HepG2 (cell line): ENCODE results near the gene ORMDL3. TPM values are rescaled to one million over a fixed set of nuclear protein-coding genes. Genes with fewer than 3 reads are reported as not detected.
A peak's percentile ranks its signal among the peaks of the same experiment; 100 is the strongest.

Source experiments
- CBX5 ChIP-seq: sonication (generic); formaldehyde crosslinking; IDR thresholded peaks from 2 replicates; pipeline ENCODE4 v1.4.0; 2020; ENCODE audit warnings: missing genetic modification reagents, borderline replicate concordance
- HDAC6 ChIP-seq: fragments of 200-600 bp; sonication (generic); IDR thresholded peaks from 2 replicates; pipeline ENCODE4 v1.7.0; 2017; ENCODE audit warnings: mild to moderate bottlenecking, antibody characterized with exemption, low read length, low read depth
- HHEX ChIP-seq: IDR thresholded peaks from 2 replicates; pipeline ENCODE4 v1.6.1; 2016; ENCODE audit warnings: control low read depth
- MAFK ChIP-seq, 2 experiments: IDR thresholded peaks in 1 of 2; conservative IDR thresholded peaks in 1 of 2; 2 replicates each; pipeline ENCODE4 v1.6.1; 2011; ENCODE audit warnings: improper control_type of control experiment in 2 of 2, low read length in 2 of 2
- MTA1 ChIP-seq: sonication (generic); formaldehyde crosslinking; IDR thresholded peaks from 2 replicates; pipeline ENCODE4 v1.4.0; 2020; ENCODE audit warnings: missing genetic modification reagents, mild to moderate bottlenecking, borderline replicate concordance
- NRL ChIP-seq: sonication (generic); formaldehyde crosslinking; IDR thresholded peaks from 2 replicates; pipeline ENCODE4 v1.5.0; 2020; ENCODE audit warnings: missing genetic modification reagents, mild to moderate bottlenecking, moderate library complexity, borderline replicate concordance
- SP2 ChIP-seq: sonication (generic); formaldehyde crosslinking; IDR thresholded peaks from 2 replicates; pipeline ENCODE4 v1.5.1; 2020; ENCODE audit warnings: mild to moderate bottlenecking, missing genetic modification reagents
- TAF1 ChIP-seq: sonication (generic); formaldehyde crosslinking; IDR thresholded peaks from 2 replicates; pipeline ENCODE4 v1.4.0; 2020; ENCODE audit warnings: missing genetic modification reagents
- THAP11 ChIP-seq: IDR thresholded peaks from 2 replicates; pipeline ENCODE4 v1.6.1; 2016; ENCODE audit warnings: missing biosample characterization, missing genetic modification reagents
- TMF1 ChIP-seq: sonication (generic); formaldehyde crosslinking; IDR thresholded peaks from 2 replicates; pipeline ENCODE4 v1.8.1; 2022; ENCODE audit warnings: low read depth, missing genetic modification reagents
- ZEB1 ChIP-seq: IDR thresholded peaks from 2 replicates; pipeline ENCODE4 v1.6.1; 2012; ENCODE audit warnings: mild to moderate bottlenecking, low read depth, inconsistent platforms; ENCODE audit not compliant: insufficient replicate concordance
- ZFP36L1 ChIP-seq: sonication (generic); formaldehyde crosslinking; IDR thresholded peaks from 2 replicates; pipeline ENCODE4 v1.8.0; 2022; ENCODE audit warnings: mild to moderate bottlenecking, missing genetic modification reagents, moderate library complexity
- ZFP37 ChIP-seq: sonication (generic); formaldehyde crosslinking; IDR thresholded peaks from 2 replicates; pipeline ENCODE4 v1.4.0; 2020; ENCODE audit warnings: missing genetic modification reagents, borderline replicate concordance
- ZMYM2 ChIP-seq: sonication (generic); formaldehyde crosslinking; IDR thresholded peaks from 2 replicates; pipeline ENCODE4 v1.8.0; 2022; ENCODE audit warnings: mild to moderate bottlenecking, missing genetic modification reagents
- ZNF44 ChIP-seq: sonication (generic); formaldehyde crosslinking; IDR thresholded peaks from 2 replicates; pipeline ENCODE4 v1.5.1; 2020; ENCODE audit warnings: mild to moderate bottlenecking, missing genetic modification reagents
- ZNF674 ChIP-seq: sonication (generic); formaldehyde crosslinking; IDR thresholded peaks from 2 replicates; pipeline ENCODE4 v1.5.0; 2020; ENCODE audit warnings: low read depth, mild to moderate bottlenecking, missing genetic modification reagents
- polyA plus RNA-seq, 8 experiments: library from polyadenylated mRNA; depleted of rRNA in 3 of 8; stranded (reverse) in 7 of 8; unstranded in 1 of 8; fragments of >200 nt; fragmentation: Illumina TruSeq in 4 of 8; extraction: Trizol in 4 of 8; gene quantifications; 2 replicates each; pipeline versions ENCODE4 v1.2.1 to v1.2.3, GENCODE V29; 2011 to 2016; ENCODE audit warnings: low read depth in 4 of 8, missing spikeins in 1 of 8, mixed read lengths in 1 of 8; ENCODE audit not compliant: insufficient read depth in 1 of 8
- total RNA-seq, 5 experiments: library from RNA; depleted of rRNA; stranded (reverse); fragments of >200 nt; fragmentation: Illumina TruSeq; extraction: Trizol; gene quantifications; 2 replicates each; pipeline ENCODE4 v1.2.3, GENCODE V29; 2016; ENCODE audit warnings: low read depth in 1 of 5
- TF ChIP-seq, protein P1 (sequence below): IDR thresholded peaks from 2 replicates; pipeline ENCODE4 v1.6.1; 2016; ENCODE audit warnings: control low read depth
- TF ChIP-seq, protein P2 (sequence below): IDR thresholded peaks from 2 replicates; pipeline ENCODE4 v1.6.1; 2016; ENCODE audit warnings: low read depth
- TF ChIP-seq, protein P3 (sequence below): sonication (generic); formaldehyde crosslinking; conservative IDR thresholded peaks from 2 replicates; pipeline ENCODE4 v1.8.0; 2022; ENCODE audit warnings: low read depth, missing genetic modification reagents
- TF ChIP-seq, protein P4 (sequence below): sonication (generic); IDR thresholded peaks from 2 replicates; pipeline ENCODE4 v1.6.1; 2016; ENCODE audit warnings: low read depth, borderline replicate concordance
- TF ChIP-seq, protein P5 (sequence below): sonication (generic); formaldehyde crosslinking; IDR thresholded peaks from 2 replicates; pipeline ENCODE4 v1.4.0; 2020; ENCODE audit warnings: mild to moderate bottlenecking, missing genetic modification reagents
- TF ChIP-seq, protein P6 (sequence below): sonication (generic); formaldehyde crosslinking; IDR thresholded peaks from 2 replicates; pipeline ENCODE4 v1.4.0; 2020; ENCODE audit warnings: missing genetic modification reagents

ORMDL3 gene
- total and polyA plus RNA-seq, 2 of the 13 experiments (the other 11 are each of a cell fraction or from before 2014, with no cell fraction given), result 181 to 384 TPM

DNA sequence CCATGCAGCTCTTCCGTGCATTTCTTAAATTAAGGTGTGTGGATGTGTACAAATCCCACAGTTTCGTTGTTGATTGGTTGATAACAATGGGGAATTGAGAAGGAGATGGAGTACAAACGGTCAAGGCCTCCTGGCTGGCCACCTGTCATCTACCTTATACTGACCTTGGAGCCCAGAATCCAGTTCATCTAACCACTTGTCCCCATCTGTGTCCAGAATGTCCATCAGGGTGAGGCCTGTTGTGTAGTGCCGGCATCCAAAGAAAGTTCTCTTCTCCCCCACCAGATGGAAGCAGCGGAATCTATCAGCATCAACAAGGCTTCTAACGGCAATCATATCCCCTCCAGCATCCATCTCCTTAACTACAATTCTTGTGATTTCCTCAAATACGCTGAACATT, 10.5 kb downstream of the ORMDL3 start (continued):
- TF ChIP-seq, protein P1, sequence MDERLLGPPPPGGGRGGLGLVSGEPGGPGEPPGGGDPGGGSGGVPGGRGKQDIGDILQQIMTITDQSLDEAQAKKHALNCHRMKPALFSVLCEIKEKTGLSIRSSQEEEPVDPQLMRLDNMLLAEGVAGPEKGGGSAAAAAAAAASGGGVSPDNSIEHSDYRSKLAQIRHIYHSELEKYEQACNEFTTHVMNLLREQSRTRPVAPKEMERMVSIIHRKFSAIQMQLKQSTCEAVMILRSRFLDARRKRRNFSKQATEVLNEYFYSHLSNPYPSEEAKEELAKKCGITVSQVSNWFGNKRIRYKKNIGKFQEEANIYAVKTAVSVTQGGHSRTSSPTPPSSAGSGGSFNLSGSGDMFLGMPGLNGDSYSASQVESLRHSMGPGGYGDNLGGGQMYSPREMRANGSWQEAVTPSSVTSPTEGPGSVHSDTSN, result 0 out of 2 replicates have a peak, but pooled peaks have one; percentile 20
- TF ChIP-seq ZEB1, result peak; percentile 37
- TF ChIP-seq THAP11 (CRISPR knock-in tag), result no peak
- TF ChIP-seq ZFP36L1 (CRISPR knock-in tag), result no peak
- TF ChIP-seq, protein P2, sequence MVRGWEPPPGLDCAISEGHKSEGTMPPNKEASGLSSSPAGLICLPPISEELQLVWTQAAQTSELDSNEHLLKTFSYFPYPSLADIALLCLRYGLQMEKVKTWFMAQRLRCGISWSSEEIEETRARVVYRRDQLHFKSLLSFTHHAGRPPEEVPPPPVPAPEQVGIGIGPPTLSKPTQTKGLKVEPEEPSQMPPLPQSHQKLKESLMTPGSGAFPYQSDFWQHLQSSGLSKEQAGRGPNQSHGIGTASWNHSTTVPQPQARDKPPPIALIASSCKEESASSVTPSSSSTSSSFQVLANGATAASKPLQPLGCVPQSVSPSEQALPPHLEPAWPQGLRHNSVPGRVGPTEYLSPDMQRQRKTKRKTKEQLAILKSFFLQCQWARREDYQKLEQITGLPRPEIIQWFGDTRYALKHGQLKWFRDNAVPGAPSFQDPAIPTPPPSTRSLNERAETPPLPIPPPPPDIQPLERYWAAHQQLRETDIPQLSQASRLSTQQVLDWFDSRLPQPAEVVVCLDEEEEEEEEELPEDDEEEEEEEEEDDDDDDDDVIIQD (CRISPR knock-in tag), result 0 out of 2 replicates have a peak, but pooled peaks have one; percentile 7
- TF ChIP-seq, protein P3, sequence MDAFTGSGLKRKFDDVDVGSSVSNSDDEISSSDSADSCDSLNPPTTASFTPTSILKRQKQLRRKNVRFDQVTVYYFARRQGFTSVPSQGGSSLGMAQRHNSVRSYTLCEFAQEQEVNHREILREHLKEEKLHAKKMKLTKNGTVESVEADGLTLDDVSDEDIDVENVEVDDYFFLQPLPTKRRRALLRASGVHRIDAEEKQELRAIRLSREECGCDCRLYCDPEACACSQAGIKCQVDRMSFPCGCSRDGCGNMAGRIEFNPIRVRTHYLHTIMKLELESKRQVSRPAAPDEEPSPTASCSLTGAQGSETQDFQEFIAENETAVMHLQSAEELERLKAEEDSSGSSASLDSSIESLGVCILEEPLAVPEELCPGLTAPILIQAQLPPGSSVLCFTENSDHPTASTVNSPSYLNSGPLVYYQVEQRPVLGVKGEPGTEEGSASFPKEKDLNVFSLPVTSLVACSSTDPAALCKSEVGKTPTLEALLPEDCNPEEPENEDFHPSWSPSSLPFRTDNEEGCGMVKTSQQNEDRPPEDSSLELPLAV (CRISPR knock-in tag), result no peak
- no peak for TF ChIP-seq ZNF674 (CRISPR knock-in tag)
- TF ChIP-seq TMF1 (CRISPR knock-in tag), result no peak
- TF ChIP-seq, protein P4, sequence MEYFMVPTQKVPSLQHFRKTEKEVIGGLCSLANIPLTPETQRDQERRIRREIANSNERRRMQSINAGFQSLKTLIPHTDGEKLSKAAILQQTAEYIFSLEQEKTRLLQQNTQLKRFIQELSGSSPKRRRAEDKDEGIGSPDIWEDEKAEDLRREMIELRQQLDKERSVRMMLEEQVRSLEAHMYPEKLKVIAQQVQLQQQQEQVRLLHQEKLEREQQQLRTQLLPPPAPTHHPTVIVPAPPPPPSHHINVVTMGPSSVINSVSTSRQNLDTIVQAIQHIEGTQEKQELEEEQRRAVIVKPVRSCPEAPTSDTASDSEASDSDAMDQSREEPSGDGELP, result no peak
- TF ChIP-seq TAF1 (CRISPR knock-in tag), result no peak
- TF ChIP-seq HDAC6, result no peak
- TF ChIP-seq ZFP37 (CRISPR knock-in tag), result no peak
- TF ChIP-seq NRL (CRISPR knock-in tag), result no peak
- TF ChIP-seq ZMYM2 (CRISPR knock-in tag), result no peak
- TF ChIP-seq MTA1 (CRISPR knock-in tag), result no peak
- TF ChIP-seq SP2, result no peak
- TF ChIP-seq, protein P5, sequence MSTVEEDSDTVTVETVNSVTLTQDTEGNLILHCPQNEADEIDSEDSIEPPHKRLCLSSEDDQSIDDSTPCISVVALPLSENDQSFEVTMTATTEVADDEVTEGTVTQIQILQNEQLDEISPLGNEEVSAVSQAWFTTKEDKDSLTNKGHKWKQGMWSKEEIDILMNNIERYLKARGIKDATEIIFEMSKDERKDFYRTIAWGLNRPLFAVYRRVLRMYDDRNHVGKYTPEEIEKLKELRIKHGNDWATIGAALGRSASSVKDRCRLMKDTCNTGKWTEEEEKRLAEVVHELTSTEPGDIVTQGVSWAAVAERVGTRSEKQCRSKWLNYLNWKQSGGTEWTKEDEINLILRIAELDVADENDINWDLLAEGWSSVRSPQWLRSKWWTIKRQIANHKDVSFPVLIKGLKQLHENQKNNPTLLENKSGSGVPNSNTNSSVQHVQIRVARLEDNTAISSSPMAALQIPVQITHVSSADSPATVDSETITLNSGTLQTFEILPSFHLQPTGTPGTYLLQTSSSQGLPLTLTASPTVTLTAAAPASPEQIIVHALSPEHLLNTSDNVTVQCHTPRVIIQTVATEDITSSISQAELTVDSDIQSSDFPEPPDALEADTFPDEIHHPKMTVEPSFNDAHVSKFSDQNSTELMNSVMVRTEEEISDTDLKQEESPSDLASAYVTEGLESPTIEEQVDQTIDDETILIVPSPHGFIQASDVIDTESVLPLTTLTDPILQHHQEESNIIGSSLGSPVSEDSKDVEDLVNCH, result no peak
- TF ChIP-seq MAFK (conservative IDR thresholded peaks at IDR 0.05 in 1 of 2, IDR thresholded peaks at IDR 0.05 in 1 of 2; ENCODE audit: low read length in 2 of 2), result no peak
- TF ChIP-seq HHEX (CRISPR knock-in tag), result no peak
- TF ChIP-seq, protein P6, sequence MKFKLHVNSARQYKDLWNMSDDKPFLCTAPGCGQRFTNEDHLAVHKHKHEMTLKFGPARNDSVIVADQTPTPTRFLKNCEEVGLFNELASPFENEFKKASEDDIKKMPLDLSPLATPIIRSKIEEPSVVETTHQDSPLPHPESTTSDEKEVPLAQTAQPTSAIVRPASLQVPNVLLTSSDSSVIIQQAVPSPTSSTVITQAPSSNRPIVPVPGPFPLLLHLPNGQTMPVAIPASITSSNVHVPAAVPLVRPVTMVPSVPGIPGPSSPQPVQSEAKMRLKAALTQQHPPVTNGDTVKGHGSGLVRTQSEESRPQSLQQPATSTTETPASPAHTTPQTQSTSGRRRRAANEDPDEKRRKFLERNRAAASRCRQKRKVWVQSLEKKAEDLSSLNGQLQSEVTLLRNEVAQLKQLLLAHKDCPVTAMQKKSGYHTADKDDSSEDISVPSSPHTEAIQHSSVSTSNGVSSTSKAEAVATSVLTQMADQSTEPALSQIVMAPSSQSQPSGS, result no peak
- TF ChIP-seq ZNF44 (CRISPR knock-in tag), result no peak
- no peak for TF ChIP-seq CBX5 (CRISPR knock-in tag)
